Trophoblast cell (in vitro differentiated cells and primary cell): Measurements from ENCODE around the gene TSPEAR.

ENCODE experiments used
- DNase-seq, 2 donors: peaks; one replicate each; pipeline ENCODE4 v3.0.0-alpha.2; 2016
- H2AFZ ChIP-seq: 2 replicates; pipeline ENCODE4 v1.6.1; 2013; ENCODE audit warnings: low read length, moderate library complexity, mild to moderate bottlenecking; ENCODE audit not compliant: insufficient read depth, poor library complexity
- H2AK5ac ChIP-seq: 2 replicates; pipeline ENCODE4 v1.6.1; 2013; ENCODE audit warnings: mild to moderate bottlenecking, low read length
- H2BK120ac ChIP-seq: 2 replicates; pipeline ENCODE4 v1.6.1; 2013; ENCODE audit warnings: low read length, mild to moderate bottlenecking, moderate library complexity; ENCODE audit not compliant: insufficient read depth, poor library complexity
- H2BK12ac ChIP-seq: 2 replicates; pipeline ENCODE4 v1.6.1; 2013; ENCODE audit warnings: mild to moderate bottlenecking, low read length, moderate library complexity
- H2BK5ac ChIP-seq: 2 replicates; pipeline ENCODE4 v1.6.1; 2013; ENCODE audit warnings: low read length, low read depth, moderate library complexity, mild to moderate bottlenecking; ENCODE audit not compliant: poor library complexity
- H3K14ac ChIP-seq: 2 replicates; pipeline ENCODE4 v1.6.1; 2013; ENCODE audit warnings: mild to moderate bottlenecking, low read length
- H3K18ac ChIP-seq: 2 replicates; pipeline ENCODE4 v1.6.1; 2013; ENCODE audit warnings: mild to moderate bottlenecking, low read length
- H3K23ac ChIP-seq: 2 replicates; pipeline ENCODE4 v1.6.1; 2013; ENCODE audit warnings: low read length
- H3K27ac ChIP-seq: 2 replicates; pipeline ENCODE4 v1.5.1; 2013; ENCODE audit warnings: low read depth, mild to moderate bottlenecking, inconsistent platforms, low read length, moderate library complexity
- H3K27me3 ChIP-seq: 2 replicates; pipeline ENCODE4 v1.6.1; 2013; ENCODE audit warnings: inconsistent platforms, mild to moderate bottlenecking, low read length, moderate library complexity; ENCODE audit not compliant: insufficient read depth
- H3K36me3 ChIP-seq, 2 experiments: 1 replicate in 1 of 2; 2 replicates in 1 of 2; pipeline ENCODE4 v1.6.1; 2013; ENCODE audit warnings: low read length in 2 of 2, mild to moderate bottlenecking in 2 of 2, moderate library complexity in 1 of 2; ENCODE audit not compliant: insufficient read depth in 2 of 2, control insufficient read depth in 1 of 2
- H3K4ac ChIP-seq: 2 replicates; pipeline ENCODE4 v1.6.1; 2013; ENCODE audit warnings: low read depth, mild to moderate bottlenecking, low read length, moderate library complexity
- H3K4me1 ChIP-seq, 2 experiments: 1 replicate in 1 of 2; 2 replicates in 1 of 2; pipeline ENCODE4 v1.6.1; 2013; ENCODE audit warnings: low read length in 2 of 2, mild to moderate bottlenecking in 2 of 2, moderate library complexity in 1 of 2; ENCODE audit not compliant: insufficient read depth in 2 of 2, control insufficient read depth in 1 of 2
- H3K4me2 ChIP-seq: 2 replicates; pipeline ENCODE4 v1.6.1; 2013; ENCODE audit warnings: inconsistent platforms, mild to moderate bottlenecking, low read length, moderate library complexity
- H3K4me3 ChIP-seq: 2 replicates; pipeline ENCODE4 v1.5.1; 2013; ENCODE audit warnings: mild to moderate bottlenecking, low read depth, low read length, inconsistent platforms
- H3K79me1 ChIP-seq: one replicate; pipeline ENCODE4 v1.6.1; 2013; ENCODE audit warnings: low read length
- H3K79me2 ChIP-seq: 2 replicates; pipeline ENCODE4 v1.6.1; 2013; ENCODE audit warnings: low read length, mild to moderate bottlenecking; ENCODE audit not compliant: control insufficient read depth, insufficient read depth, poor library complexity
- H3K9ac ChIP-seq: 2 replicates; pipeline ENCODE4 v1.6.1; 2013; ENCODE audit warnings: mild to moderate bottlenecking, low read length
- H3K9me3 ChIP-seq: 2 replicates; pipeline ENCODE4 v1.6.1; 2013; ENCODE audit warnings: low read depth, mild to moderate bottlenecking, control low read depth, inconsistent platforms, low read length; ENCODE audit not compliant: insufficient read depth
- H4K12ac ChIP-seq: 2 replicates; pipeline ENCODE4 v1.6.1; 2013; ENCODE audit warnings: low read depth, mild to moderate bottlenecking, low read length, moderate library complexity
- H4K8ac ChIP-seq: 2 replicates; pipeline ENCODE4 v1.6.1; 2013; ENCODE audit warnings: low read depth, mild to moderate bottlenecking, low read length, moderate library complexity
- H4K91ac ChIP-seq: one replicate; pipeline ENCODE4 v1.6.1; 2013; ENCODE audit warnings: low read depth, mild to moderate bottlenecking, low read length, moderate library complexity
- WGBS: extraction: QIAGEN DNeasy Blood & Tissue Kit; methylation state at CpG from one replicate; pipeline ENCODE4 v1.1.7; 2013; ENCODE audit warnings: missing lambda C conversion rate; ENCODE audit not compliant: insufficient read length, insufficient coverage; ENCODE audit errors: extremely low coverage; 5-methylcytosine and 5-hydroxymethylcytosine counted together

TSPEAR gene

GRCh38 chr21:44738621-44739020, 27.2 kb upstream of the TSPEAR start:
- Histone ChIP-seq H2BK120ac (no peak overlapping the region), H4K91ac (no peak overlapping the region), H3K9me3 (peaks cover 41% of the 10 kb centered on the region), H3K79me1 (no peaks in the 10 kb centered on the region), H2BK5ac (no peak overlapping the region), H3K4me2 (no peak overlapping the region), H3K4ac (no peak overlapping the region), H3K14ac (no peak overlapping the region), H3K4me1 (no peaks in the 10 kb centered on the region), H2AFZ (no peak overlapping the region), H2AK5ac (no peak overlapping the region), H3K27me3 (peaks cover 2% of the 10 kb centered on the region), H3K79me2 (no peaks in the 10 kb centered on the region), H3K27ac (no peak overlapping the region), H4K8ac (no peak overlapping the region), H3K36me3 (no peaks in the 10 kb centered on the region), H3K4me3 (no peak overlapping the region), H4K12ac (no peak overlapping the region), H3K18ac (no peak overlapping the region), H3K9ac (no peak overlapping the region), H3K23ac (no peak overlapping the region), H2BK12ac (no peak overlapping the region)
- DNase-seq, result no peak
- no CpG with 5 or more reads among the region's 3 CpGs for WGBS

- no peaks in the 10 kb centered on the region for H3K36me3 ChIP-seq
- H3K79me1 ChIP-seq, result no peaks in the 10 kb centered on the region
- H3K4me1 ChIP-seq, result no peaks in the 10 kb centered on the region
- H3K9me3 ChIP-seq, result peaks cover 41% of the 10 kb centered on the region
- H3K4me2 ChIP-seq, result no peak overlapping the region
- no peak overlapping the region for H2AFZ ChIP-seq
- H3K27ac ChIP-seq, result no peak overlapping the region
- no peak overlapping the region for H4K12ac ChIP-seq
- no peaks in the 10 kb centered on the region for H3K79me2 ChIP-seq
- no peak overlapping the region for H4K8ac ChIP-seq
- no peak overlapping the region for H4K91ac ChIP-seq
- no peak overlapping the region for H3K9ac ChIP-seq
- H2AK5ac ChIP-seq, result no peak overlapping the region
- no peak for DNase-seq
- H2BK12ac ChIP-seq, result no peak overlapping the region
- no peak overlapping the region for H2BK5ac ChIP-seq
- H3K18ac ChIP-seq, result no peak overlapping the region
- H3K23ac ChIP-seq, result no peak overlapping the region
- WGBS, result no CpG with 5 or more reads among the region's 3 CpGs
- peaks cover 2% of the 10 kb centered on the region for H3K27me3 ChIP-seq
- H2BK120ac ChIP-seq, result no peak overlapping the region
- no peak overlapping the region for H3K4ac ChIP-seq
- H3K14ac ChIP-seq, result no peak overlapping the region
- no peak overlapping the region for H3K4me3 ChIP-seq
Measured at GRCh38 chr21:44737706-44738354, 26.5 kb upstream of the TSPEAR start.

- H3K14ac ChIP-seq, result no peak overlapping the region
- no peaks in the 10 kb centered on the region for H3K36me3 ChIP-seq
- H3K4me1 ChIP-seq, result no peaks in the 10 kb centered on the region
- no peaks in the 10 kb centered on the region for H3K79me2 ChIP-seq
- no peak overlapping the region for H4K12ac ChIP-seq
- no peak overlapping the region for H2BK120ac ChIP-seq
- no peak overlapping the region for H2BK12ac ChIP-seq
- no peak overlapping the region for H4K8ac ChIP-seq
- DNase-seq, result no peak
- no peak overlapping the region for H3K27ac ChIP-seq
- H3K27me3 ChIP-seq, result peaks cover 2% of the 10 kb centered on the region
- H3K18ac ChIP-seq, result no peak overlapping the region
- H2AK5ac ChIP-seq, result no peak overlapping the region
- H4K91ac ChIP-seq, result no peak overlapping the region
- H2AFZ ChIP-seq, result no peak overlapping the region
- no peak overlapping the region for H3K4me2 ChIP-seq
- H3K4me3 ChIP-seq, result no peak overlapping the region
- no peak overlapping the region for H3K4ac ChIP-seq
- no CpG with 5 or more reads among the region's 8 CpGs for WGBS
- peaks cover 41% of the 10 kb centered on the region for H3K9me3 ChIP-seq
- no peaks in the 10 kb centered on the region for H3K79me1 ChIP-seq
- no peak overlapping the region for H2BK5ac ChIP-seq
- no peak overlapping the region for H3K9ac ChIP-seq
- no peak overlapping the region for H3K23ac ChIP-seq
Measured at GRCh38 chr21:44736291-44737004, 25.1 kb upstream of the TSPEAR start.

GRCh38 chr21:44735821-44736220, 24.4 kb upstream of the TSPEAR start:
- Histone ChIP-seq H3K9me3 (peaks cover 40% of the 10 kb centered on the region), H3K4me2 (no peak overlapping the region), H3K18ac (no peak overlapping the region), H3K9ac (no peak overlapping the region), H2BK12ac (no peak overlapping the region), H2BK120ac (no peak overlapping the region), H4K12ac (no peak overlapping the region), H3K4ac (no peak overlapping the region), H4K91ac (no peak overlapping the region), H3K79me1 (no peaks in the 10 kb centered on the region), H3K23ac (no peak overlapping the region), H3K36me3 (no peaks in the 10 kb centered on the region), H4K8ac (no peak overlapping the region), H2BK5ac (no peak overlapping the region), H2AK5ac (no peak overlapping the region), H3K27ac (no peak overlapping the region), H3K79me2 (no peaks in the 10 kb centered on the region), H3K4me1 (no peaks in the 10 kb centered on the region), H3K27me3 (peaks cover 2% of the 10 kb centered on the region), H3K4me3 (no peak overlapping the region), H2AFZ (no peak overlapping the region), H3K14ac (no peak overlapping the region)
- no CpG with 5 or more reads among the region's 6 CpGs for WGBS
- DNase-seq, result no peak
